Lung (tissue), 12 donors: ENCODE results near the gene TMEM132C. TPM values are rescaled to one million over a fixed set of nuclear protein-coding genes. Genes with fewer than 3 reads are reported as not detected.

ENCODE experiments used
- ATAC-seq: fragments of 200-7000 bp; cut with Tn5 transposase; one replicate; pipeline ENCODE4 v1.9.1; 2020; ENCODE audit warnings: moderate number of reproducible peaks; ENCODE audit not compliant: insufficient read depth, low FRiP score
- DNase-seq, 3 donors: peaks; one replicate each; pipeline ENCODE4 v3.0.0-alpha.2; 2013 to 2017
- H3K27ac ChIP-seq, 2 donors: one replicate each; pipeline ENCODE4 v1.5.1; 2013; ENCODE audit warnings: mild to moderate bottlenecking in 2 of 2, moderate library complexity in 2 of 2, control low read depth in 1 of 2, inconsistent platforms in 1 of 2, low read depth in 1 of 2, low read length in 1 of 2
- H3K27me3 ChIP-seq, 3 donors: one replicate each; pipeline ENCODE4 v1.5.1; 2013; ENCODE audit warnings: low read length in 2 of 3; ENCODE audit not compliant: control insufficient read depth in 3 of 3, insufficient read depth in 3 of 3
- H3K36me3 ChIP-seq, 4 donors: one replicate each; pipeline ENCODE4 v1.5.1; 2013; ENCODE audit warnings: low read length in 4 of 4, mild to moderate bottlenecking in 1 of 4, moderate library complexity in 1 of 4; ENCODE audit not compliant: control insufficient read depth in 4 of 4, insufficient read depth in 4 of 4
- H3K4me1 ChIP-seq, 5 donors: one replicate each; pipeline ENCODE4 v1.5.1; 2013; ENCODE audit warnings: low read length in 5 of 5, mild to moderate bottlenecking in 2 of 5, moderate library complexity in 1 of 5; ENCODE audit not compliant: control insufficient read depth in 5 of 5, insufficient read depth in 5 of 5
- H3K4me3 ChIP-seq: one replicate; pipeline ENCODE4 v1.5.1; 2013; ENCODE audit warnings: mild to moderate bottlenecking, control low read depth, moderate library complexity
- H3K9ac ChIP-seq, 2 donors: one replicate each; pipeline ENCODE4 v1.5.1; 2013; ENCODE audit warnings: low read length in 2 of 2, control low read depth in 1 of 2; ENCODE audit not compliant: insufficient read depth in 1 of 2
- H3K9me3 ChIP-seq, 4 donors: one replicate each; pipeline ENCODE4 v1.5.1; 2013; ENCODE audit warnings: low read length in 3 of 4, mild to moderate bottlenecking in 1 of 4, moderate library complexity in 1 of 4; ENCODE audit not compliant: control insufficient read depth in 4 of 4, insufficient read depth in 3 of 4
- WGBS, 2 donors: extraction: QIAGEN DNeasy Blood & Tissue Kit; methylation state at CpG; one replicate each; pipeline ENCODE4 v1.1.7; 2013; 5-methylcytosine and 5-hydroxymethylcytosine counted together
- polyA plus RNA-seq, 2 donors: library from polyadenylated mRNA; stranded (reverse); fragments of 200-250 nt; gene quantifications; one replicate each; pipeline ENCODE4 v1.2.1, GENCODE V29; 2013
- total RNA-seq, 2 donors: library from RNA; depleted of rRNA in 1 of 2; stranded (reverse); fragments of >200 nt in 1 of 2; gene quantifications; one replicate each; pipeline ENCODE4 v1.2.1, GENCODE V29; 2014 to 2021
- TF ChIP-seq, protein P1 (sequence below): IDR thresholded peaks from 2 replicates; pipeline ENCODE4 v1.5.1; 2012; ENCODE audit warnings: mild to moderate bottlenecking; ENCODE audit errors: control extremely low read depth, extremely low read depth
- donor health status: control.
- donor health status: control.
- donor health status: Bipolar disorder and iron deficiency.
- donor health status: healthy.
- donor health status: DM: yes; HTN: yes; CAD: no.

The TMEM132C gene
- total and polyA plus RNA-seq, 4 donors: 0.35 to 16.5 (median 0.77) TPM

DNA sequence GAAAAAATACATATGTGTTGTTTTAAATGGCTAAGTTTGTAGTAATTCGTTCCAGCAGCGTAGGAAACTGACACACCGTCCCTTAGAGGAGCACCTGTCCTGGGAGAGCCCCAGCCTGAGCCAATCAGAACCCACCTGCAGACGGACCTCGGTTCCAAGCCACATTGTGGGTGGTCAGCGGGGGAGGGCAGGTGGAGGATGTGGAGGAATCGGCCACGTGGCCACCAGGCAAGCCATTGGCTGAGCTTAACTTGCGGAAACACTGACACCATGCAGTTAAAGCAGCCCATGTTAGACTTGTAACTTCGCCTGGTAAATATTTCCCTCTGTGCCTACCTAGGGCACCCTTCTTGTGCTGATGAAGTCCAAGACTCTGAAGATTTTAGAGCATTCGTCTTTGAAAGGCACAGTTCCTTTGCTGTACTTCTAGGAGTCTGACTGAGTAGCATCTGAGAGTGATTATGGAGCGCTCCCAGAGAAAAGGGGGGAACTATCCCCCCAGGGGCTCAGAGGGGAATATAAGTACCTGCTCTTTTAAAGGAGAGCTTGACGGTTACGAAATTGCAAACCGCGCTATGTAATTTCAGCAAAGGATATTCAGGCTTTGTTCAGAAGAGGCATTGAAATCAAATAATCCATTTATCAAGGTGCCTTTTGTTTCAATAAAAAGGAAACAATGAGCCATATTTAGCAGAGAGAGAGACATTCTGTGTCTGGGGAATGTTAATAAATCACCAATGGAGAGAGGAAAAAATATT is 135.7 kb downstream of the TMEM132C start:
- TF ChIP-seq, protein P1, sequence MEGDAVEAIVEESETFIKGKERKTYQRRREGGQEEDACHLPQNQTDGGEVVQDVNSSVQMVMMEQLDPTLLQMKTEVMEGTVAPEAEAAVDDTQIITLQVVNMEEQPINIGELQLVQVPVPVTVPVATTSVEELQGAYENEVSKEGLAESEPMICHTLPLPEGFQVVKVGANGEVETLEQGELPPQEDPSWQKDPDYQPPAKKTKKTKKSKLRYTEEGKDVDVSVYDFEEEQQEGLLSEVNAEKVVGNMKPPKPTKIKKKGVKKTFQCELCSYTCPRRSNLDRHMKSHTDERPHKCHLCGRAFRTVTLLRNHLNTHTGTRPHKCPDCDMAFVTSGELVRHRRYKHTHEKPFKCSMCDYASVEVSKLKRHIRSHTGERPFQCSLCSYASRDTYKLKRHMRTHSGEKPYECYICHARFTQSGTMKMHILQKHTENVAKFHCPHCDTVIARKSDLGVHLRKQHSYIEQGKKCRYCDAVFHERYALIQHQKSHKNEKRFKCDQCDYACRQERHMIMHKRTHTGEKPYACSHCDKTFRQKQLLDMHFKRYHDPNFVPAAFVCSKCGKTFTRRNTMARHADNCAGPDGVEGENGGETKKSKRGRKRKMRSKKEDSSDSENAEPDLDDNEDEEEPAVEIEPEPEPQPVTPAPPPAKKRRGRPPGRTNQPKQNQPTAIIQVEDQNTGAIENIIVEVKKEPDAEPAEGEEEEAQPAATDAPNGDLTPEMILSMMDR: no peak

DNA sequence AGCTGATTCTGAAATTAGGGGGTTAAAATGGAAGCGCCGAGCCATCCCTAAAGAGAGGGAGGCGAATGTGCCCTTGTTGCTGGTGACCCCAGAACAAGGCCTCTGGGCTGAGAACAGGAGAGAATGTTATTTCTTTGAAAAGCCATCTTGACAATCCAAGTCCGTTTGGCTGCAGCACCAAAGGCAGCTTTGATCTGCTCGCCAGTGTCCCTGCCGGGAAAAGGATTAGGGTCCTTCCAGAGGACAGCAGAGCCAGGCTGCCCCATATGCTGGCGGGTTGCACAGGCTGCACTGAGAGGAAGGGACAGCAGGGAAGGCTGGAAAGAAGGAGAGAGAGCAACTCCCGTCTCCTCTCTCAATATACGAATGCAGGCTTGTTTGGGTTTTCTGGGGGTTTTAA is 141.7 kb downstream of the TMEM132C start:
- no peaks in the 10 kb centered on the region for H3K9me3 ChIP-seq

More for the DNA sequence above, 135.7 kb downstream of the TMEM132C start:
- no peaks in the 10 kb centered on the region for H3K4me1 ChIP-seq
- DNase-seq (no peak), ATAC-seq (no peak)
- H3K27ac ChIP-seq: no peak overlapping the region
- no peaks in the 10 kb centered on the region for H3K9me3 ChIP-seq
- no peaks in the 10 kb centered on the region for H3K27me3 ChIP-seq
- no peak overlapping the region for H3K9ac ChIP-seq
- H3K36me3 ChIP-seq: peaks cover 0 to 3% (median 0%) of the 10 kb centered on the region in 4 donors
- H3K4me3 ChIP-seq: no peak overlapping the region
- 50 to 65% methylated on average over 16 of the region's 16 CpGs for WGBS, 2 donors

DNA sequence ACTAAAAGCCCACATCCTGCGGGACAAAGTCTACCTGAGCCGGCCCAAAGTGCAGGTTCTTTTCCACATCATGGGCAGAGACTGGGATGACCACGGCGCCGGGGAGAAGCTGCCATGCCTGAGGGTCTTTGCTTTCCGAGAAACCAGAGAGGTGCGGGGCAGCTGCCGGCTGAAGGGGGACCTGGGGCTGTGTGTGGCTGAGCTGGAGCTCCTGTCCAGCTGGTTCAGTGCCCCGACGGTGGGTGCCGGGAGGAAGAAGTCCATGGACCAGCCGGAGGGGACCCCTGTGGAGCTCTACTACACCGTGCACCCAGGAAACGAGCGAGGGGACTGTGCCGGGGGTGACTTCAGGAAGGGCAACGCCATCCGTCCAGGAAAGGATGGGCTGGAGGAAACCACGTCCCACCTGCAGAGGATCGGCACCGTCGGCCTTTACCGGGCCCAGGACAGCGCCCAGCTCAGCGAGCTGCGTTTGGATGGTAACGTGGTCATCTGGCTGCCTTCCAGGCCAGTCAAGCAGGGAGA is 148.1 kb downstream of the TMEM132C start:
- ATAC-seq: no peak
- WGBS, 2 donors: 92 to 95% methylated on average over 25 to 27 of the region's 27 CpGs

More for the DNA sequence above, 141.7 kb downstream of the TMEM132C start:
- DNase-seq: peak; percentile 87 to 89 (median 87)
- peaks cover 0 to 3% (median 0%) of the 10 kb centered on the region in 4 donors for H3K36me3 ChIP-seq
- TF ChIP-seq, protein P1: no peak
- WGBS, 2 donors: 47 to 52% methylated on average over 9 of the region's 9 CpGs
- peak overlapping the region in 1 of 2 donors; percentile 19 for H3K9ac ChIP-seq
- H3K4me1 ChIP-seq: peaks cover 0 to 16% (median 0%) of the 10 kb centered on the region in 5 donors
- ATAC-seq: no peak
- no peaks in the 10 kb centered on the region for H3K27me3 ChIP-seq
- no peak overlapping the region for H3K27ac ChIP-seq
- H3K4me3 ChIP-seq: no peak overlapping the region

More for the DNA sequence above, 148.1 kb downstream of the TMEM132C start:
- Histone ChIP-seq H3K9ac (no peak overlapping the region), H3K4me3 (no peak overlapping the region), H3K9me3 (no peaks in the 10 kb centered on the region), H3K27me3 (no peaks in the 10 kb centered on the region), H3K4me1 (no peaks in the 10 kb centered on the region), H3K36me3 (peaks cover 0 to 5% (median 2%) of the 10 kb centered on the region in 4 donors), H3K27ac (no peak overlapping the region)
- TF ChIP-seq, protein P1: no peak
- DNase-seq: no peak
